ENCODE results near the gene IRF7. TPM values are rescaled to one million over a fixed set of nuclear protein-coding genes. Genes with fewer than 3 reads are reported as not detected.

IRF7 gene
- total and polyA plus RNA-seq, 9 of the 15 experiments (the other 6 are each of a cell fraction or from before 2014, with no cell fraction given) = 0.27 to 7.6 (median 1.8) TPM

DNA sequence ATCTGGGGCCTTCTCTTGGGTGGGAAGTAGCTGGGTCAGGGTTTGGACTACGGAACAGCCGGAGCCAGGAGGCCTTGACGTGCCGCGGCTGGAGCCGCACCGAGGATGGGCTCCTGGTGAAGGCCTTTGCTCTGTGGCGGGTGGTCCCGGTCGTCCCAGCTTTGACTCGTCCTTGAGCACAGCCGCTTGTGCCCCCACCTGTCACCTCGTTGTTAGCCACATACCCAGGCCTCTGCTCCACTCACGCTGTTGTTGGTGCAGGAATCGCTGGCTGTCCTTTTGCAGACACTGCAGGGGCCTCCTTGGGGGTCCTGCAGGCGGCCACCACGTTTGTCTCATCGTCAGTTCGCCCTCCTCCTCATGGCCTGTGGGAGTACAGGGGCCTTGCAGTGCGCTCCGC, 22.4 kb downstream of the IRF7 start:
- no TSS peak for BruUV-seq (replicated peaks)
- DNase-seq (ENCODE audit: extremely low read depth in 1 of 4, low spot score in 3 of 4) (no peak), ATAC-seq (no peak), FAIRE-seq (no peak)
- H3K36me3 ChIP-seq (ENCODE audit: control insufficient read depth, insufficient read depth, low read length) = peaks cover 96% of the 10 kb centered on the region
- H3K4me1 ChIP-seq (replicated peaks in 1 of 2; ENCODE audit: control insufficient read depth in 2 of 2, insufficient read depth in 2 of 2, low read length in 2 of 2) = peaks cover 0 to 24% of the 10 kb centered on the region in 2 experiments; a peak in 1 of 5 replicates
- 92% methylated on average over 14 of the region's 21 CpGs for WGBS (ENCODE audit: insufficient coverage, low coverage, missing lambda C conversion rate)
- H3K27me3 ChIP-seq (ENCODE audit: control insufficient read depth in 2 of 2, insufficient read depth in 2 of 2, low read length in 2 of 2) = no peaks in the 10 kb centered on the region
- no peak overlapping the region for H3K4me2 ChIP-seq (ENCODE audit: insufficient read depth, low read length)
- ChIA-PET CTCF (ENCODE audit: low intra/inter-chr PET ratio) (no interaction called here), POLR2A (interaction anchor here (1.0 kb wide), 1 partner anchor 21 kb away, joined by 3 read pairs; no protein-coding TSS in a partner anchor)
- intact Hi-C loops (cut with micrococcal nuclease) (no loop called here), in situ Hi-C loops (cut with MboI) (no loop called here)
- H2AFZ ChIP-seq (ENCODE audit: low read depth, low read length) = no peak overlapping the region
- no peak overlapping the region for H3K9ac ChIP-seq (ENCODE audit: insufficient read depth in 1 of 2, low read depth in 2 of 2, low read length in 2 of 2)
- TF ChIP-seq SAP30 (IDR thresholded peaks at IDR 0.05; ENCODE audit: borderline replicate concordance, insufficient read depth, low read depth, low read length, poor library complexity, severe bottlenecking) = no peak
- no peak for TF ChIP-seq BCOR (IDR thresholded peaks at IDR 0.05)
- TF ChIP-seq RCOR1 (IDR thresholded peaks at IDR 0.05; ENCODE audit: borderline replicate concordance in 1 of 2, low read depth in 2 of 2, low read length in 2 of 2) = no peak
- TF ChIP-seq POLR2G (IDR thresholded peaks at IDR 0.05; ENCODE audit: low read depth, low read length) = peak; percentile 56; the same call in 1 of the 2 replicates
- H3K27ac ChIP-seq (ENCODE audit: extremely low read depth, low read depth, low read length) = no peak overlapping the region
- no peaks in the 10 kb centered on the region for H3K9me1 ChIP-seq (ENCODE audit: control insufficient read depth, insufficient read depth, low read length)
- no peak overlapping the region for H3K4me3 ChIP-seq
- H3K9me3 ChIP-seq (replicated peaks; ENCODE audit: control insufficient read depth, insufficient read depth, low read depth, low read length) = no peaks in the 10 kb centered on the region
- peaks cover 12% of the 10 kb centered on the region for H3K79me2 ChIP-seq (ENCODE audit: control insufficient read depth, insufficient read depth, low read length)
- no peaks in the 10 kb centered on the region; the same call in 1 of the 2 replicates for H4K20me1 ChIP-seq (replicated peaks; ENCODE audit: control insufficient read depth, insufficient read depth, low read length)

DNA sequence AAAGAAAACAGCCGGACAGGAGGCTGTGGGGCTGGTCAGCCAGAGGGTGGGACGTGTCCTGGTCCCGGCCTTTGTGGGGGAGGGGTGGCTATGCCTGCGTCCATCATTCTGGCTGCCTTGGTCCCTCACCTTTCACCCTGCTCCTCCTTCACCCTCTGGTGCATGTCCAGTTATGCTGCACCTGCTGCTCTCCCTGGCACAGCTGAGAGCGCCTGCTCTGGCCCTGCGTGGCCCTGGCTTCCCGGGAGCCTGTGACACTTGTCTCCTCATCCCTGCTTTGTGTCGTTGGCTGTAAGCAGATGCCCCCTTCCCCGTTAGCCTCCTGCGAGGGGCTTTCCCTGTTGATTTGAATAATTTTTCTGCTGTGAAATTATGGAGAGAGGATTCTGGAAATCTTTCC, 22.8 kb downstream of the IRF7 start:
- no peak for ATAC-seq
- no peak overlapping the region for H3K4me2 ChIP-seq (ENCODE audit: insufficient read depth, low read length)
- FAIRE-seq = no peak
- 96% methylated on average over 9 of the region's 10 CpGs for WGBS (ENCODE audit: insufficient coverage, low coverage, missing lambda C conversion rate)
- no peaks in the 10 kb centered on the region; the same call in 1 of the 2 replicates for H4K20me1 ChIP-seq (replicated peaks; ENCODE audit: control insufficient read depth, insufficient read depth, low read length)
- no peaks in the 10 kb centered on the region for H3K9me3 ChIP-seq (replicated peaks; ENCODE audit: control insufficient read depth, insufficient read depth, low read depth, low read length)
- intact Hi-C loops (cut with micrococcal nuclease) (no loop called here), in situ Hi-C loops (cut with MboI) (no loop called here)
- no peak overlapping the region for H3K9ac ChIP-seq (ENCODE audit: insufficient read depth in 1 of 2, low read depth in 2 of 2, low read length in 2 of 2)
- no peak overlapping the region for H3K4me3 ChIP-seq
- no TSS peak for BruUV-seq (replicated peaks)
- DNase-seq (ENCODE audit: extremely low read depth in 1 of 4, low spot score in 3 of 4) = no peak
- no peak overlapping the region for H2AFZ ChIP-seq (ENCODE audit: low read depth, low read length)
- H3K9me1 ChIP-seq (ENCODE audit: control insufficient read depth, insufficient read depth, low read length) = no peaks in the 10 kb centered on the region
- H3K27me3 ChIP-seq (ENCODE audit: control insufficient read depth in 2 of 2, insufficient read depth in 2 of 2, low read length in 2 of 2) = no peaks in the 10 kb centered on the region
- H3K4me1 ChIP-seq (replicated peaks in 1 of 2; ENCODE audit: control insufficient read depth in 2 of 2, insufficient read depth in 2 of 2, low read length in 2 of 2) = peaks cover 3 to 24% of the 10 kb centered on the region in 2 experiments; a peak in 3 of 5 replicates
- POLR2A ChIA-PET = interaction anchor here (1.0 kb wide), 1 partner anchor 21 kb away, joined by 3 read pairs; no protein-coding TSS in a partner anchor
- peaks cover 16% of the 10 kb centered on the region for H3K79me2 ChIP-seq (ENCODE audit: control insufficient read depth, insufficient read depth, low read length)
- peaks cover 96% of the 10 kb centered on the region for H3K36me3 ChIP-seq (ENCODE audit: control insufficient read depth, insufficient read depth, low read length)
- H3K27ac ChIP-seq (ENCODE audit: extremely low read depth, low read depth, low read length) = no peak overlapping the region
- CTCF ChIA-PET (ENCODE audit: low intra/inter-chr PET ratio) = no interaction called here
- TF ChIP-seq, protein P1, sequence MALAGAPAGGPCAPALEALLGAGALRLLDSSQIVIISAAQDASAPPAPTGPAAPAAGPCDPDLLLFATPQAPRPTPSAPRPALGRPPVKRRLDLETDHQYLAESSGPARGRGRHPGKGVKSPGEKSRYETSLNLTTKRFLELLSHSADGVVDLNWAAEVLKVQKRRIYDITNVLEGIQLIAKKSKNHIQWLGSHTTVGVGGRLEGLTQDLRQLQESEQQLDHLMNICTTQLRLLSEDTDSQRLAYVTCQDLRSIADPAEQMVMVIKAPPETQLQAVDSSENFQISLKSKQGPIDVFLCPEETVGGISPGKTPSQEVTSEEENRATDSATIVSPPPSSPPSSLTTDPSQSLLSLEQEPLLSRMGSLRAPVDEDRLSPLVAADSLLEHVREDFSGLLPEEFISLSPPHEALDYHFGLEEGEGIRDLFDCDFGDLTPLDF (CRISPR knock-in tag; IDR thresholded peaks at IDR 0.05) = no peak
- TF ChIP-seq NBN (IDR thresholded peaks at IDR 0.05; ENCODE audit: low read depth) = no peak
- TF ChIP-seq, protein P2, sequence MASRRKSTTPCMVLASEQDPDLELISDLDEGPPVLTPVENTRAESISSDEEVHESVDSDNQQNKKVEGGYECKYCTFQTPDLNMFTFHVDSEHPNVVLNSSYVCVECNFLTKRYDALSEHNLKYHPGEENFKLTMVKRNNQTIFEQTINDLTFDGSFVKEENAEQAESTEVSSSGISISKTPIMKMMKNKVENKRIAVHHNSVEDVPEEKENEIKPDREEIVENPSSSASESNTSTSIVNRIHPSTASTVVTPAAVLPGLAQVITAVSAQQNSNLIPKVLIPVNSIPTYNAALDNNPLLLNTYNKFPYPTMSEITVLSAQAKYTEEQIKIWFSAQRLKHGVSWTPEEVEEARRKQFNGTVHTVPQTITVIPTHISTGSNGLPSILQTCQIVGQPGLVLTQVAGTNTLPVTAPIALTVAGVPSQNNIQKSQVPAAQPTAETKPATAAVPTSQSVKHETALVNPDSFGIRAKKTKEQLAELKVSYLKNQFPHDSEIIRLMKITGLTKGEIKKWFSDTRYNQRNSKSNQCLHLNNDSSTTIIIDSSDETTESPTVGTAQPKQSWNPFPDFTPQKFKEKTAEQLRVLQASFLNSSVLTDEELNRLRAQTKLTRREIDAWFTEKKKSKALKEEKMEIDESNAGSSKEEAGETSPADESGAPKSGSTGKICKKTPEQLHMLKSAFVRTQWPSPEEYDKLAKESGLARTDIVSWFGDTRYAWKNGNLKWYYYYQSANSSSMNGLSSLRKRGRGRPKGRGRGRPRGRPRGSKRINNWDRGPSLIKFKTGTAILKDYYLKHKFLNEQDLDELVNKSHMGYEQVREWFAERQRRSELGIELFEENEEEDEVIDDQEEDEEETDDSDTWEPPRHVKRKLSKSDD (conservative IDR thresholded peaks at IDR 0.05; ENCODE audit: low read length) = no peak
- TF ChIP-seq ZBTB1 (CRISPR knock-in tag; IDR thresholded peaks at IDR 0.05; ENCODE audit: borderline replicate concordance, low read depth) = no peak
- TF ChIP-seq RFX1 (IDR thresholded peaks at IDR 0.05) = no peak
- TF ChIP-seq ZNF444 (CRISPR knock-in tag; IDR thresholded peaks at IDR 0.05) = no peak
- TF ChIP-seq, protein P3, sequence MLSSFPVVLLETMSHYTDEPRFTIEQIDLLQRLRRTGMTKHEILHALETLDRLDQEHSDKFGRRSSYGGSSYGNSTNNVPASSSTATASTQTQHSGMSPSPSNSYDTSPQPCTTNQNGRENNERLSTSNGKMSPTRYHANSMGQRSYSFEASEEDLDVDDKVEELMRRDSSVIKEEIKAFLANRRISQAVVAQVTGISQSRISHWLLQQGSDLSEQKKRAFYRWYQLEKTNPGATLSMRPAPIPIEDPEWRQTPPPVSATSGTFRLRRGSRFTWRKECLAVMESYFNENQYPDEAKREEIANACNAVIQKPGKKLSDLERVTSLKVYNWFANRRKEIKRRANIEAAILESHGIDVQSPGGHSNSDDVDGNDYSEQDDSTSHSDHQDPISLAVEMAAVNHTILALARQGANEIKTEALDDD (IDR thresholded peaks at IDR 0.05) = no peak
